H9 (cell line): ENCODE data around the gene RAP1GAP2. TPM values are rescaled to one million over a fixed set of nuclear protein-coding genes. Genes with fewer than 3 reads are reported as not detected.
A peak's percentile ranks its signal among the peaks of the same experiment; 100 is the strongest.

Experiments
- DNase-seq: peaks from one replicate; pipeline ENCODE4 v3.0.0-alpha.2; 2017
- H2AFZ ChIP-seq: one replicate; pipeline ENCODE4 v1.6.1; 2013; ENCODE audit warnings: mild to moderate bottlenecking, low read length, control low read depth, moderate library complexity
- H2AK5ac ChIP-seq: 2 replicates; pipeline ENCODE4 v1.6.1; 2013; ENCODE audit warnings: low read length, control low read depth, mixed read lengths; ENCODE audit not compliant: insufficient read length
- H2BK120ac ChIP-seq: one replicate; pipeline ENCODE4 v1.6.1; 2013; ENCODE audit warnings: low read depth, mild to moderate bottlenecking, low read length, control low read depth, inconsistent platforms; ENCODE audit not compliant: poor library complexity, severe bottlenecking
- H2BK12ac ChIP-seq: 2 replicates; pipeline ENCODE4 v1.6.1; 2013; ENCODE audit warnings: low read length, control low read depth, mixed read lengths, low read depth; ENCODE audit not compliant: insufficient read length
- H2BK15ac ChIP-seq: 2 replicates; pipeline ENCODE4 v1.6.1; 2013; ENCODE audit warnings: low read depth, low read length, control low read depth
- H2BK20ac ChIP-seq: one replicate; pipeline ENCODE4 v1.6.1; 2013; ENCODE audit warnings: low read depth, mild to moderate bottlenecking, low read length, control low read depth, inconsistent platforms; ENCODE audit not compliant: poor library complexity, severe bottlenecking
- H2BK5ac ChIP-seq: 2 replicates; pipeline ENCODE4 v1.6.1; 2013; ENCODE audit warnings: low read length, control low read depth, mixed read lengths; ENCODE audit not compliant: insufficient read length
- H3K14ac ChIP-seq: 2 replicates; pipeline ENCODE4 v1.6.1; 2013; ENCODE audit warnings: low read length, control low read depth; ENCODE audit not compliant: insufficient read depth
- H3K18ac ChIP-seq: 2 replicates; pipeline ENCODE4 v1.6.1; 2013; ENCODE audit warnings: low read depth, mild to moderate bottlenecking, mixed read lengths, low read length, control low read depth; ENCODE audit not compliant: insufficient read length
- H3K23ac ChIP-seq: 2 replicates; pipeline ENCODE4 v1.6.1; 2013; ENCODE audit warnings: low read length, control low read depth, mixed read lengths, low read depth; ENCODE audit not compliant: insufficient read length
- H3K23me2 ChIP-seq: 2 replicates; pipeline ENCODE4 v1.6.1; 2013; ENCODE audit warnings: low read depth, mild to moderate bottlenecking, mixed read lengths, low read length, control low read depth; ENCODE audit not compliant: insufficient read length, poor library complexity, severe bottlenecking
- H3K27ac ChIP-seq: 2 replicates; pipeline ENCODE4 v1.5.1; 2013; ENCODE audit warnings: low read length, control low read depth, mixed read lengths, low read depth; ENCODE audit not compliant: insufficient read length
- H3K27me3 ChIP-seq: 2 replicates; pipeline ENCODE4 v1.6.1; 2013; ENCODE audit warnings: low read length, control low read depth, inconsistent platforms; ENCODE audit not compliant: insufficient read depth
- H3K4ac ChIP-seq: 2 replicates; pipeline ENCODE4 v1.6.1; 2013; ENCODE audit warnings: low read depth, mild to moderate bottlenecking, control low read depth, inconsistent platforms, low read length, moderate library complexity
- H3K4me1 ChIP-seq: 2 replicates; pipeline ENCODE4 v1.6.1; 2013; ENCODE audit warnings: low read length, control low read depth, inconsistent platforms; ENCODE audit not compliant: insufficient read depth
- H3K4me2 ChIP-seq: 2 replicates; pipeline ENCODE4 v1.6.1; 2013; ENCODE audit warnings: low read length, control low read depth, mixed read lengths; ENCODE audit not compliant: insufficient read length, insufficient read depth
- H3K56ac ChIP-seq: 2 replicates; pipeline ENCODE4 v1.6.1; 2013; ENCODE audit warnings: low read depth, mild to moderate bottlenecking, mixed read lengths, low read length, control low read depth; ENCODE audit not compliant: insufficient read length
- H3K79me1 ChIP-seq: 2 replicates; pipeline ENCODE4 v1.6.1; 2013; ENCODE audit warnings: low read depth, mild to moderate bottlenecking, moderate library complexity, low read length, control low read depth, inconsistent platforms; ENCODE audit not compliant: insufficient read depth, poor library complexity, severe bottlenecking
- H3K79me2 ChIP-seq: 2 replicates; pipeline ENCODE4 v1.6.1; 2013; ENCODE audit warnings: low read length, control low read depth, inconsistent platforms; ENCODE audit not compliant: insufficient read depth
- H3K9ac ChIP-seq: 2 replicates; pipeline ENCODE4 v1.6.1; 2013; ENCODE audit warnings: low read length, control low read depth, mixed read lengths; ENCODE audit not compliant: insufficient read length; ENCODE audit errors: extremely low read depth
- H3K9me3 ChIP-seq: one replicate; pipeline ENCODE4 v1.6.1; 2013; ENCODE audit warnings: low read depth, low read length, inconsistent platforms; ENCODE audit not compliant: control insufficient read depth
- H3T11ph ChIP-seq: one replicate; pipeline ENCODE4 v1.6.1; 2013; ENCODE audit warnings: mild to moderate bottlenecking, low read length, control low read depth, inconsistent platforms
- H4K20me1 ChIP-seq: one replicate; pipeline ENCODE4 v1.6.1; 2013; ENCODE audit not compliant: control insufficient read depth, insufficient read length, insufficient read depth
- H4K5ac ChIP-seq: 2 replicates; pipeline ENCODE4 v1.6.1; 2013; ENCODE audit warnings: low read depth, mild to moderate bottlenecking, mixed read lengths, low read length, control low read depth; ENCODE audit not compliant: insufficient read length
- H4K8ac ChIP-seq: replicated peaks from 2 replicates; pipeline ENCODE4 v1.6.1; 2013; ENCODE audit warnings: low read length, control low read depth, mixed read lengths, low read depth; ENCODE audit not compliant: insufficient read length
- H4K91ac ChIP-seq: 2 replicates; pipeline ENCODE4 v1.6.1; 2013; ENCODE audit warnings: low read depth, mild to moderate bottlenecking, moderate library complexity, mixed read lengths, low read length, control low read depth; ENCODE audit not compliant: insufficient read length
- H3K27ac Mint-ChIP-seq, 3 experiments: 2 replicates in 2 of 3; 3 replicates in 1 of 3; pipeline ENCODE4 v1.8.0; 2020 to 2021; ENCODE audit warnings: mixed read lengths in 3 of 3, mild to moderate bottlenecking in 1 of 3, moderate library complexity in 1 of 3
- H3K27me3 Mint-ChIP-seq: 2 replicates; pipeline ENCODE4 v1.8.0; 2021; ENCODE audit warnings: low read depth, mild to moderate bottlenecking, moderate library complexity, mixed read lengths
- H3K36me3 Mint-ChIP-seq, 3 experiments: 2 replicates in 2 of 3; 3 replicates in 1 of 3; pipeline ENCODE4 v1.8.0; 2020 to 2021; ENCODE audit warnings: low read depth in 3 of 3, mixed read lengths in 3 of 3; ENCODE audit not compliant: insufficient read depth in 1 of 3
- H3K4me1 Mint-ChIP-seq, 2 experiments: 2 replicates each; pipeline ENCODE4 v1.8.0; 2020; ENCODE audit warnings: mixed read lengths in 2 of 2
- H3K4me3 Mint-ChIP-seq, 2 experiments: 2 replicates in 1 of 2; 3 replicates in 1 of 2; pipeline ENCODE4 v1.8.0; 2020 to 2021; ENCODE audit warnings: mild to moderate bottlenecking in 2 of 2, mixed read lengths in 2 of 2, moderate library complexity in 1 of 2
- H3K9me3 Mint-ChIP-seq, 2 experiments: 2 replicates in 1 of 2; 3 replicates in 1 of 2; pipeline ENCODE4 v1.8.0; 2020; ENCODE audit warnings: mild to moderate bottlenecking in 2 of 2, mixed read lengths in 2 of 2, moderate library complexity in 1 of 2
- WGBS: extraction: QIAGEN DNeasy Blood & Tissue Kit; methylation state at CpG from one replicate; pipeline ENCODE4 v1.1.7; 2013; ENCODE audit warnings: missing lambda C conversion rate, low lambda C conversion rate, mixed read lengths; ENCODE audit not compliant: insufficient read length; ENCODE audit errors: extremely low coverage; 5-methylcytosine and 5-hydroxymethylcytosine counted together
- total RNA-seq: library from RNA; stranded (reverse); gene quantifications from 2 replicates; pipeline ENCODE4 v1.2.1, GENCODE V29; 2021
- TF ChIP-seq, protein P1 (sequence below): fragments of 200-600 bp; sonication (generic); conservative IDR thresholded peaks from 3 replicates; pipeline ENCODE4 v1.8.0; 2021; ENCODE audit warnings: antibody characterized with exemption, mild to moderate bottlenecking

RAP1GAP2 gene
- total RNA-seq, 1 experiment from 2014 or later: 33.8 TPM

DNA sequence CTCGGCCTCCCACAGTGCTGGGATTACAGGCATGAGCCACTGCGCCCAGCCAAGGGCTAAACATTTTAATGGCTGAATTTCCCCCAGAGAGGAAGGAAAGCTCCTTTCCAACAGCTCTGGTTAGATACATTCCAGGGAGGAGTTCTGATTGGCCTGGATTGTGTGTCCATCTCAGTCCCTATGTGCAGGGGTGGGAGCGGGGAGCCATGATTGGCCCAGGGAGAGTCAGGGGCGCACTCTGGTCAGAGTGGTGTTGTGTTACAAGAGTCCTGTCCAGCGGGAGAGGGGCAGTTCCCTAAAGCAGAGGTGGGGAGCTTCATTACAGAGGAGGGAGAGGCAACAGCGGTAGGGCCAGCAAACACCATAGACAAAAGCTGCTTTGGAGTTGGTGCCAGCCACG is 75.0 kb downstream of the RAP1GAP2 start:
- H2BK5ac ChIP-seq: no peak overlapping the region
- no peaks in the 10 kb centered on the region for H4K20me1 ChIP-seq
- no CpG with 5 or more reads among the region's 7 CpGs for WGBS
- H2BK20ac ChIP-seq: no peak overlapping the region
- H3K14ac ChIP-seq: no peak overlapping the region
- H3K4me2 ChIP-seq: peak overlapping the region; percentile 12
- H4K91ac ChIP-seq: no peak overlapping the region
- no peak overlapping the region for H3T11ph ChIP-seq
- no peak overlapping the region for H2BK120ac ChIP-seq
- Mint-ChIP-seq H3K27ac (peak overlapping the region; percentile 82 to 98 (median 92)), H3K4me1 (peaks cover 63 to 78% of the 10 kb centered on the region in 2 experiments), H3K4me3 (peak overlapping the region; percentile 36 to 64; a peak in 4 of 5 replicates), H3K27me3 (no peaks in the 10 kb centered on the region), H3K9me3 (no peaks in the 10 kb centered on the region; a peak in 1 of 5 replicates), H3K36me3 (peaks cover 0 to 2% (median 2%) of the 10 kb centered on the region in 3 experiments; a peak in 3 of 7 replicates)
- peaks cover under 1% of the 10 kb centered on the region for H3K79me1 ChIP-seq
- H3K18ac ChIP-seq: no peak overlapping the region
- H3K23me2 ChIP-seq: peaks cover 3% of the 10 kb centered on the region
- no peak overlapping the region for H4K8ac ChIP-seq
- TF ChIP-seq, protein P1, sequence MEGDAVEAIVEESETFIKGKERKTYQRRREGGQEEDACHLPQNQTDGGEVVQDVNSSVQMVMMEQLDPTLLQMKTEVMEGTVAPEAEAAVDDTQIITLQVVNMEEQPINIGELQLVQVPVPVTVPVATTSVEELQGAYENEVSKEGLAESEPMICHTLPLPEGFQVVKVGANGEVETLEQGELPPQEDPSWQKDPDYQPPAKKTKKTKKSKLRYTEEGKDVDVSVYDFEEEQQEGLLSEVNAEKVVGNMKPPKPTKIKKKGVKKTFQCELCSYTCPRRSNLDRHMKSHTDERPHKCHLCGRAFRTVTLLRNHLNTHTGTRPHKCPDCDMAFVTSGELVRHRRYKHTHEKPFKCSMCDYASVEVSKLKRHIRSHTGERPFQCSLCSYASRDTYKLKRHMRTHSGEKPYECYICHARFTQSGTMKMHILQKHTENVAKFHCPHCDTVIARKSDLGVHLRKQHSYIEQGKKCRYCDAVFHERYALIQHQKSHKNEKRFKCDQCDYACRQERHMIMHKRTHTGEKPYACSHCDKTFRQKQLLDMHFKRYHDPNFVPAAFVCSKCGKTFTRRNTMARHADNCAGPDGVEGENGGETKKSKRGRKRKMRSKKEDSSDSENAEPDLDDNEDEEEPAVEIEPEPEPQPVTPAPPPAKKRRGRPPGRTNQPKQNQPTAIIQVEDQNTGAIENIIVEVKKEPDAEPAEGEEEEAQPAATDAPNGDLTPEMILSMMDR: no peak
- H2BK12ac ChIP-seq: no peak overlapping the region
- no peak overlapping the region for H2BK15ac ChIP-seq
- no peak overlapping the region for H2AFZ ChIP-seq
- peak overlapping the region; percentile 14 for H3K27ac ChIP-seq
- H4K5ac ChIP-seq: no peak overlapping the region
- no peak overlapping the region for H2AK5ac ChIP-seq
- H3K9me3 ChIP-seq: no peaks in the 10 kb centered on the region
- H3K27me3 ChIP-seq: no peaks in the 10 kb centered on the region
- DNase-seq: peak; percentile 98
- no peak overlapping the region for H3K23ac ChIP-seq
- H3K79me2 ChIP-seq: no peaks in the 10 kb centered on the region; the same call in 1 of the 2 replicates
- H3K9ac ChIP-seq: no peak overlapping the region
- H3K56ac ChIP-seq: no peak overlapping the region
- no peak overlapping the region for H3K4ac ChIP-seq
- H3K4me1 ChIP-seq: peaks cover 18% of the 10 kb centered on the region; the same call in 1 of the 2 replicates
